Measurements from ENCODE around the gene ZNF462.

Gene ZNF462

DNA sequence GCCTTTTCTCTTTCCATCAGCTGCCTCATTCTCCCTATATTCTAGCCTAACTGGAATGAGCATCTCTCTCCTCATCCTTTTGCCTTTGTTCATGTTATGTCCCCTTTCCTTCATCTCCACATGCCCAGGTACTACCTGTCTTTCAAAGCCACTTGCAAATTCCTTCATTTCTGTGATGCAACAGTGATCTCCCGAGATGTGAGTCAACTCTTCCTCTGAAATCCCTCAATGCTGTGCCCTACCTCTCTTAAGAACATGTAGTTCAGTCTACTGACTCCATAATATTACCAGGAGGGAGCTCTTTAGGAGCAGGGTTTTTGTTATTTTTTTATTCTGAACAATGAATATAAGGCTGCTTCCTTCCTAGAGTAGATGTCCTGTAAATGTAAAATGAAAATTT lies 91.6 kb downstream of the ZNF462 start:
- TF ChIP-seq, protein P1, sequence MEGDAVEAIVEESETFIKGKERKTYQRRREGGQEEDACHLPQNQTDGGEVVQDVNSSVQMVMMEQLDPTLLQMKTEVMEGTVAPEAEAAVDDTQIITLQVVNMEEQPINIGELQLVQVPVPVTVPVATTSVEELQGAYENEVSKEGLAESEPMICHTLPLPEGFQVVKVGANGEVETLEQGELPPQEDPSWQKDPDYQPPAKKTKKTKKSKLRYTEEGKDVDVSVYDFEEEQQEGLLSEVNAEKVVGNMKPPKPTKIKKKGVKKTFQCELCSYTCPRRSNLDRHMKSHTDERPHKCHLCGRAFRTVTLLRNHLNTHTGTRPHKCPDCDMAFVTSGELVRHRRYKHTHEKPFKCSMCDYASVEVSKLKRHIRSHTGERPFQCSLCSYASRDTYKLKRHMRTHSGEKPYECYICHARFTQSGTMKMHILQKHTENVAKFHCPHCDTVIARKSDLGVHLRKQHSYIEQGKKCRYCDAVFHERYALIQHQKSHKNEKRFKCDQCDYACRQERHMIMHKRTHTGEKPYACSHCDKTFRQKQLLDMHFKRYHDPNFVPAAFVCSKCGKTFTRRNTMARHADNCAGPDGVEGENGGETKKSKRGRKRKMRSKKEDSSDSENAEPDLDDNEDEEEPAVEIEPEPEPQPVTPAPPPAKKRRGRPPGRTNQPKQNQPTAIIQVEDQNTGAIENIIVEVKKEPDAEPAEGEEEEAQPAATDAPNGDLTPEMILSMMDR (IDR thresholded peaks at IDR 0.05; ENCODE audit: low read depth, low read length, missing control alignments): no peak
- H3K4me3 ChIP-seq (replicated peaks; ENCODE audit: low read depth, low read length): no peak overlapping the region

DNA sequence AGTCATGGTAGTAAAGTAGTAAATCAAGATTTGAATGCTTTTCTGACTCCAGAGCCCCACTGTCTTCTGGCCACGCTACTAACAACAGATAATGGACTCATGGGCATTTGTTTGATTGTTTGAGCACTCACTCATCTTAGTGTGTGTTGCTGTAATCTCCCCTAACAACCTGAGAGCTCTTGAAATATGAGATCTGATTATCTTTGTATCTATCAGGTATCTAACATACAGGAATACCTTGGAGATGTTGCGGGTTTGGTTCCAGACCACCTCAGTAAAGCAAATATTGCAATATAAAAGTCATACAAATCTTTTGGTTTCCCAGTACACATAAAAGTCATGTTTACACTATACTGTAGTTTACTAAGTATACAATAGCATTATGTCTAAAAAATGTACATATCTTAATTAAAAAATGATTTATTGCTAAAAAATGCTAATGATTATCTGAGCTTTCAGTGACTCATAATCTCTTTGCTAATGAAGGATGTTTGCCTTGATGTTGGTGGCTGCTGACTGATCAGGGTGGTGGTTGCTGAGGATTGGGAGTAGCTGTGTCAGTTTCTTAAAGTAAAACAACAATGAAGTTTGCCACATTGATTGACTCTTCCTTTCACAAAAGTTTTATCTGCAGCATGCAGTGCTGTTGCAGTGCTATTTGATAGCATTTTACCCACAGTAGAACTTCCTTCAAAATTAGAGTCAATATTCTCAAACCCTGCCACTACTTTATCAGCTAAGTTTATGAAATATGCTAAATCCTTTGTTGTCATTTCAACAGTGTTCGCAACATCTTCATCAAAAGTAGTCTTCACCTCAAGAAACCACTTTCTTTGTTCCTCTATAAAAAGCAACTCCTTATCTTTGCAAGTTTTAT lies 92.2 kb downstream of the ZNF462 start:
- no peak for DNase-seq (ENCODE audit: extremely low read depth, low read depth)

More for the DNA sequence above, 91.6 kb downstream of the ZNF462 start:
- no peak for DNase-seq (ENCODE audit: extremely low read depth, low read depth)

DNA sequence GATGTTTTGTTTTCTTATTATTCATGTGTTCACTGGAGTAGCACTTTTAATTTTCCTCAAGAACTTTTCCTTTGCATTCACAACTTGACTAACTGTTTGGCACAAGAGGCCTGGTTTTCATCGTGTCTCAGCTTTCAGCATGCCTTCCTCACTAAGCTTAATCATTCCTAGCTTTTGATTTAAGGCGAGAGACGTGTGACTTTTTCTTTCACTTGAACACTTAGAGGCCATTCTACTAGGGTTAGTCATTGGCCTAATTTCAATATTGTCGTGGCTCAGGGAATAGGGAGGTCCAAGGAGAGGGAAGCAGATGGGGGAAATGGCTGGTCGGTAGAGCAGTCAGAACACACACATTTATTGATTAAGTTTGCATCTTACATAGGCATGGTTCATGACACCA lies 94.0 kb downstream of the ZNF462 start:
- no peak overlapping the region for H3K4me3 ChIP-seq (replicated peaks; ENCODE audit: low read depth, low read length)
- no peak for DNase-seq (ENCODE audit: extremely low read depth, low read depth)
- TF ChIP-seq, protein P1 (IDR thresholded peaks at IDR 0.05; ENCODE audit: low read depth, low read length, missing control alignments): no peak

More for the DNA sequence above, 92.2 kb downstream of the ZNF462 start:
- H3K4me3 ChIP-seq (replicated peaks; ENCODE audit: low read depth, low read length): no peak overlapping the region
- TF ChIP-seq, protein P1 (IDR thresholded peaks at IDR 0.05; ENCODE audit: low read depth, low read length, missing control alignments): no peak

DNA sequence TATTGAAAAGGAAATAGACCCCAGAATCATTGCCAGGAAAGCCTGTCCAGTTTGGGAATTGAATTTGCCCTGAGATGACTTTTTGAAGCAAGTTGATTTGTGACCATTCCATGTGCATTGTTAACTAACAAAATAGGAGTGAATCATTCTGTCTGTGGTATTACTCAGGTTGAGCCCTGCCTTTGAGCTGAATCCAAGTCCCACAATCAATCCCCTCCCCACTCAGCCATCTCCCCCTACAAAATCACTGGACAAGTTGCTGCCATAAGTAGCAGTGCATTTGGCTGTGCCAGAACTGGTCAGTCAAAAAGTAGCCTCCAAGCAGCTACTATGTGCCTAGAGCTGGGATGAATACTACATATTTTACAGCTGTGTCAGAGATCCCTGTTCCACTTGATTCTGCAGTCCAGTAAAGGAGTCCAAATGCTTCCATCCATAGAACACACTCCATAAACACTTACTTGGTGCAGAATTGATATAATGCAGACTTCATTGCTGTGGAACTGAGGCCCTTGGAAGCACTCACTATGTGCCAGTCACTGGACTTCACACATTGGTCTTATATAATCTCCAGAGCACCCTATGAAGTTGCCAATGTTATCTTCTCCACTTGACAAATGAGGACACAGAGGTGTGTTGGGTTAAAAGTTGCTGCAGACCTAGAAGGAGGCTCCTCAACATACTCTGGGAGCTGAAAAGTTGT lies 96.1 kb downstream of the ZNF462 start:
- TF ChIP-seq, protein P1 (IDR thresholded peaks at IDR 0.05; ENCODE audit: low read depth, low read length, missing control alignments): no peak
- DNase-seq (ENCODE audit: extremely low read depth, low read depth): no peak

DNA sequence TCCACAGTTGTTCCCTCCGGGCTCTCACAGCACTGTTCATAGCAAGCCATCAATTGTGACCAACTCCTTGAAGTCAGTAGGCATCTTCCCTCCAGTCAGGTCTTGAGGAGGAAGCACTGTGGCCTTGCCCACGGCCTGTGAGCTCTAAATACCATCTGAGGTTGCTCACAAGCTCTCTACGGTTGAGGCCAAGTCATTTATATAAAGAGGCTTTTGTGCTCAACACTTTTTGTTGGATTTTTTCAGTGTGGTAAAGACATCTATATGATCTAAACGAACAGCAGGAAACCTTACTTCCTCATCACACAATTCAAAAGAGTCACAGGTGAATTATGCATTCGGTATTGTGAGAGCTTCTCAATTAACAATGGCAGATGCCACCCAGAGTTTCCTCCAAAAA lies 97.3 kb downstream of the ZNF462 start:
- TF ChIP-seq, protein P1 (IDR thresholded peaks at IDR 0.05; ENCODE audit: low read depth, low read length, missing control alignments): no peak
- DNase-seq (ENCODE audit: extremely low read depth, low read depth): no peak
- H3K4me3 ChIP-seq (replicated peaks; ENCODE audit: low read depth, low read length): no peak overlapping the region

More for the DNA sequence above, 96.1 kb downstream of the ZNF462 start:
- no peak overlapping the region for H3K4me3 ChIP-seq (replicated peaks; ENCODE audit: low read depth, low read length)

DNA sequence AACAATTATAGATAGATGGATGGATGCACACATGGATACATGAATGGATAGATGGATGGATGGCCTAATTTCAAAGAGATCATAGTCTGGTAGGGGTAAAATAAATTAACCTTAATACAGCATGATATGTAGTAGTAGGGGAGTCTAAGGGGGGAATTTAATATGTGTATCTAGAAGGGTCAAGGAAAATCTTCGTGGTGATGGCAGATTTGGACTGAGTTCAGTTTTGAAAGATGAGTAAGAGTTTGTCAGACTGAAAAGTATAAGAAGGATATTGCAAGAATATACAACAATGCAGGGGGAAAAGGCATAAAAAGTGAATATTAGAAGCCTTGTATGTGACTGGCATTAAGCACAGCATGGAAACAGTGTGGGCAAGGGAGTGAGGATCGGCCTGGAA lies 98.7 kb downstream of the ZNF462 start:
- H3K4me3 ChIP-seq (replicated peaks; ENCODE audit: low read depth, low read length): no peak overlapping the region
- TF ChIP-seq, protein P1 (IDR thresholded peaks at IDR 0.05; ENCODE audit: low read depth, low read length, missing control alignments): no peak
- DNase-seq (ENCODE audit: extremely low read depth, low read depth): no peak

All from HFF-Myc (cell line).